ENCODE measurements around the gene CIITA.

DNA sequence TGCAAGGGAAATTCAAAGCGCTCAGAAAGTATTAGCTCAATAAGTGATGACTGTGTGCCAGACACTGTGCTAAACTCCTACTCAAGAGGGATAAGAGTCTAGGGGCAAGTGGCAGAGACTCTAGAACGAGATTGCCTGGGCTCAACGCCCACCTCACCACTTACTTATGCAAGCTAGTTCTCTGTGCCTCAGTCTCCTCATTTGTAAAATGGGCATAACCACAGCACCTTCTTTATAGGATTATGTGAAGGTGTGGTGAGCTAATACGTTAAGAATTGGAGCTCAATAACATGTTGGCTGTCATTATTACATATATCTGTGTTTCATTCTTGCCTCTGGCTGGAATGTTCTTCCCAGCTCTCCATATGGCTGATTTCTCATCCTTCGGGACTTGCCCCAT is 49.9 kb downstream of the CIITA start:
- no peak for TF ChIP-seq ZFX (IDR thresholded peaks at IDR 0.05)
- TF ChIP-seq, protein P1, sequence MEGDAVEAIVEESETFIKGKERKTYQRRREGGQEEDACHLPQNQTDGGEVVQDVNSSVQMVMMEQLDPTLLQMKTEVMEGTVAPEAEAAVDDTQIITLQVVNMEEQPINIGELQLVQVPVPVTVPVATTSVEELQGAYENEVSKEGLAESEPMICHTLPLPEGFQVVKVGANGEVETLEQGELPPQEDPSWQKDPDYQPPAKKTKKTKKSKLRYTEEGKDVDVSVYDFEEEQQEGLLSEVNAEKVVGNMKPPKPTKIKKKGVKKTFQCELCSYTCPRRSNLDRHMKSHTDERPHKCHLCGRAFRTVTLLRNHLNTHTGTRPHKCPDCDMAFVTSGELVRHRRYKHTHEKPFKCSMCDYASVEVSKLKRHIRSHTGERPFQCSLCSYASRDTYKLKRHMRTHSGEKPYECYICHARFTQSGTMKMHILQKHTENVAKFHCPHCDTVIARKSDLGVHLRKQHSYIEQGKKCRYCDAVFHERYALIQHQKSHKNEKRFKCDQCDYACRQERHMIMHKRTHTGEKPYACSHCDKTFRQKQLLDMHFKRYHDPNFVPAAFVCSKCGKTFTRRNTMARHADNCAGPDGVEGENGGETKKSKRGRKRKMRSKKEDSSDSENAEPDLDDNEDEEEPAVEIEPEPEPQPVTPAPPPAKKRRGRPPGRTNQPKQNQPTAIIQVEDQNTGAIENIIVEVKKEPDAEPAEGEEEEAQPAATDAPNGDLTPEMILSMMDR (conservative IDR thresholded peaks at IDR 0.05) = no peak

Measured in C4-2B (cell line).